HepG2 (cell line): ENCODE measurements around the gene RXFP1. TPM values are rescaled to one million over a fixed set of nuclear protein-coding genes. Genes with fewer than 3 reads are reported as not detected.

Experiments used
- AHR ChIP-seq: IDR thresholded peaks from 2 replicates; pipeline ENCODE4 v1.6.1; 2018; ENCODE audit warnings: missing genetic modification reagents, missing compliant biosample characterization
- CREB1 ChIP-seq, 2 experiments: fragments of 450-650 bp in 1 of 2; IDR thresholded peaks; 2 replicates each; pipeline ENCODE4 v1.6.1; 2016 to 2017; ENCODE audit warnings: control low read depth in 1 of 2, mild to moderate bottlenecking in 1 of 2, missing compliant biosample characterization in 1 of 2, missing genetic modification characterization in 1 of 2
- MYNN ChIP-seq: sonication (generic); formaldehyde crosslinking; IDR thresholded peaks from 2 replicates; pipeline ENCODE4 v1.4.0; 2020; ENCODE audit warnings: mild to moderate bottlenecking, low read depth, missing genetic modification reagents
- SNAI1 ChIP-seq: sonication (generic); formaldehyde crosslinking; IDR thresholded peaks from 2 replicates; pipeline ENCODE4 v1.5.0; 2020; ENCODE audit warnings: mild to moderate bottlenecking, missing genetic modification reagents, borderline replicate concordance
- ZNF605 ChIP-seq: sonication (generic); formaldehyde crosslinking; IDR thresholded peaks from 2 replicates; pipeline ENCODE4 v1.8.0; 2022; ENCODE audit warnings: mild to moderate bottlenecking, missing genetic modification reagents
- polyA plus RNA-seq, 8 experiments: library from polyadenylated mRNA; depleted of rRNA in 3 of 8; stranded (reverse) in 7 of 8; unstranded in 1 of 8; fragments of >200 nt; fragmentation: Illumina TruSeq in 4 of 8; extraction: Trizol in 4 of 8; gene quantifications; 2 replicates each; pipeline versions ENCODE4 v1.2.1 to v1.2.3, GENCODE V29; 2011 to 2016; ENCODE audit warnings: low read depth in 4 of 8, missing spikeins in 1 of 8, mixed read lengths in 1 of 8; ENCODE audit not compliant: insufficient read depth in 1 of 8
- total RNA-seq, 5 experiments: library from RNA; depleted of rRNA; stranded (reverse); fragments of >200 nt; fragmentation: Illumina TruSeq; extraction: Trizol; gene quantifications; 2 replicates each; pipeline ENCODE4 v1.2.3, GENCODE V29; 2016; ENCODE audit warnings: low read depth in 1 of 5
- TF ChIP-seq, protein P1 (sequence below): sonication (generic); formaldehyde crosslinking; IDR thresholded peaks from 2 replicates; pipeline ENCODE4 v1.5.0; 2020; ENCODE audit warnings: mild to moderate bottlenecking, missing genetic modification reagents, borderline replicate concordance
- TF ChIP-seq, protein P2 (sequence below): sonication (generic); formaldehyde crosslinking; IDR thresholded peaks from 2 replicates; pipeline ENCODE4 v1.5.0; 2020; ENCODE audit warnings: missing genetic modification reagents, mild to moderate bottlenecking, borderline replicate concordance
- TF ChIP-seq, protein P3 (sequence below), 2 experiments: sonication (generic) in 1 of 2; formaldehyde crosslinking in 1 of 2; IDR thresholded peaks; 2 replicates each; pipeline versions ENCODE4 v1.6.1 to v1.9.0; 2014 to 2022; ENCODE audit warnings: antibody characterized with exemption in 1 of 2, borderline replicate concordance in 1 of 2, inconsistent platforms in 1 of 2, low read depth in 1 of 2, missing genetic modification reagents in 1 of 2
- TF ChIP-seq, protein P4 (sequence below): sonication (generic); formaldehyde crosslinking; IDR thresholded peaks from 2 replicates; pipeline ENCODE4 v1.4.0; 2020; ENCODE audit warnings: missing genetic modification reagents

Gene RXFP1
- total and polyA plus RNA-seq, 2 of the 13 experiments (the other 11 are each of a cell fraction or from before 2014, with no cell fraction given): not detected

DNA sequence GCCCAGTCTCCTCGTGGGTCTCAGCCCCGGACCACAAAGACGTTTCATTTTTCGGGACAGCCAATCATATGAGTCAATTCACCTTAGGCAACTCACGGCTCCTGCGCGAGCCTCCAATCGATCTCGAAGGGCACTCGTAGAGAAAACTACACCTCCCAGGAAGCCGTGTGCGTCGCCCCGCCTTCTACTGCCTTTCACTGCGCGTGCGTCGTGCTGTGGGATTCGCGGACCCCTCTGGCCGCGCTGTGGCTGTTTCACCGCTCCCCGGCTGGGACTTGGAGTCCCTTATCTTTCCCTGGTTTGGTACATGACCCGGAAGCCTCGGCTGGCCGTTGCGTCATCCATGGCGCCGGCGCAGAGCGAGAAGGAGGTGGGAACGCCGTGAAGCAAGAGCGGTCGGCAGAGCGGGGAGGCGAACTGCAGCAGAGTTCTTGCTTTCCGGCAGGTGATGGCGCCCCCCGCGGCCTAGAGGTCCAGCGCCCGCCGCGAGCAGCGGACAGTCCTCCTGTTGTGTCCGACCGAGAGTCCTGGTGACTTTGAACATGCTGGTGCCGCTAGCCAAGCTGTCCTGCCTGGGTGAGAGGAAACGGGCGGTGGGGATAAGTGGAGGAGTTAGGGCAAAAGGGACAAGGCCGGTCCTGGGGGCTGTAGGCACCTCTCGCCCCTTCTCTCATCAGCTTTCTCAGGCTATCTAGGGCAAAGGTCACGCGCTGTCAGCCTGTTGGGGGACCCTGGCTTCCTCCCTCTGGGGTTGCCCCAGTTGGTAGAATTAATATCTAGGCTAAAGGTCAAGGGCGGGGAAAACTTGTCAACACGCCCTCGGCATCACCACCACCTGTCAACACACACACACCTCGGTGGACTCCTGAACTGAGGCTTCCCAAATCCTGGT, 150.5 kb downstream of the RXFP1 start, which contains the start of gene ETFDH (continued):
- TF ChIP-seq, protein P1, sequence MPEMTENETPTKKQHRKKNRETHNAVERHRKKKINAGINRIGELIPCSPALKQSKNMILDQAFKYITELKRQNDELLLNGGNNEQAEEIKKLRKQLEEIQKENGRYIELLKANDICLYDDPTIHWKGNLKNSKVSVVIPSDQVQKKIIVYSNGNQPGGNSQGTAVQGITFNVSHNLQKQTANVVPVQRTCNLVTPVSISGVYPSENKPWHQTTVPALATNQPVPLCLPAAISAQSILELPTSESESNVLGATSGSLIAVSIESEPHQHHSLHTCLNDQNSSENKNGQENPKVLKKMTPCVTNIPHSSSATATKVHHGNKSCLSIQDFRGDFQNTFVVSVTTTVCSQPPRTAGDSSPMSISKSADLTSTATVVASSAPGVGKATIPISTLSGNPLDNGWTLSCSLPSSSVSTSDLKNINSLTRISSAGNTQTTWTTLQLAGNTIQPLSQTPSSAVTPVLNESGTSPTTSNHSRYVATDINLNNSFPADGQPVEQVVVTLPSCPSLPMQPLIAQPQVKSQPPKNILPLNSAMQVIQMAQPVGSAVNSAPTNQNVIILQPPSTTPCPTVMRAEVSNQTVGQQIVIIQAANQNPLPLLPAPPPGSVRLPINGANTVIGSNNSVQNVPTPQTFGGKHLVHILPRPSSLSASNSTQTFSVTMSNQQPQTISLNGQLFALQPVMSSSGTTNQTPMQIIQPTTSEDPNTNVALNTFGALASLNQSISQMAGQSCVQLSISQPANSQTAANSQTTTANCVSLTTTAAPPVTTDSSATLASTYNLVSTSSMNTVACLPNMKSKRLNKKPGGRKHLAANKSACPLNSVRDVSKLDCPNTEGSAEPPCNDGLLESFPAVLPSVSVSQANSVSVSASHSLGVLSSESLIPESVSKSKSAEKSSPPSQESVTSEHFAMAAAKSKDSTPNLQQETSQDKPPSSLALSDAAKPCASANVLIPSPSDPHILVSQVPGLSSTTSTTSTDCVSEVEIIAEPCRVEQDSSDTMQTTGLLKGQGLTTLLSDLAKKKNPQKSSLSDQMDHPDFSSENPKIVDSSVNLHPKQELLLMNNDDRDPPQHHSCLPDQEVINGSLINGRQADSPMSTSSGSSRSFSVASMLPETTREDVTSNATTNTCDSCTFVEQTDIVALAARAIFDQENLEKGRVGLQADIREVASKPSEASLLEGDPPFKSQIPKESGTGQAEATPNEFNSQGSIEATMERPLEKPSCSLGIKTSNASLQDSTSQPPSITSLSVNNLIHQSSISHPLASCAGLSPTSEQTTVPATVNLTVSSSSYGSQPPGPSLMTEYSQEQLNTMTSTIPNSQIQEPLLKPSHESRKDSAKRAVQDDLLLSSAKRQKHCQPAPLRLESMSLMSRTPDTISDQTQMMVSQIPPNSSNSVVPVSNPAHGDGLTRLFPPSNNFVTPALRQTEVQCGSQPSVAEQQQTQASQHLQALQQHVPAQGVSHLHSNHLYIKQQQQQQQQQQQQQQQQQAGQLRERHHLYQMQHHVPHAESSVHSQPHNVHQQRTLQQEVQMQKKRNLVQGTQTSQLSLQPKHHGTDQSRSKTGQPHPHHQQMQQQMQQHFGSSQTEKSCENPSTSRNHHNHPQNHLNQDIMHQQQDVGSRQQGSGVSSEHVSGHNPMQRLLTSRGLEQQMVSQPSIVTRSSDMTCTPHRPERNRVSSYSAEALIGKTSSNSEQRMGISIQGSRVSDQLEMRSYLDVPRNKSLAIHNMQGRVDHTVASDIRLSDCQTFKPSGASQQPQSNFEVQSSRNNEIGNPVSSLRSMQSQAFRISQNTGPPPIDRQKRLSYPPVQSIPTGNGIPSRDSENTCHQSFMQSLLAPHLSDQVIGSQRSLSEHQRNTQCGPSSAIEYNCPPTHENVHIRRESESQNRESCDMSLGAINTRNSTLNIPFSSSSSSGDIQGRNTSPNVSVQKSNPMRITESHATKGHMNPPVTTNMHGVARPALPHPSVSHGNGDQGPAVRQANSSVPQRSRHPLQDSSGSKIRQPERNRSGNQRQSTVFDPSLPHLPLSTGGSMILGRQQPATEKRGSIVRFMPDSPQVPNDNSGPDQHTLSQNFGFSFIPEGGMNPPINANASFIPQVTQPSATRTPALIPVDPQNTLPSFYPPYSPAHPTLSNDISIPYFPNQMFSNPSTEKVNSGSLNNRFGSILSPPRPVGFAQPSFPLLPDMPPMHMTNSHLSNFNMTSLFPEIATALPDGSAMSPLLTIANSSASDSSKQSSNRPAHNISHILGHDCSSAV: 0 out of 2 replicates have a peak, but pooled peaks have one; percentile 58
- TF ChIP-seq CREB1 (IDR thresholded peaks at IDR 0.05) (peak; percentile 86), CREB1 (CRISPR knock-in tag; IDR thresholded peaks at IDR 0.05) (peak; percentile 98), AHR (CRISPR knock-in tag) (peak; percentile 93; the same call in 1 of the 2 replicates), MYNN (CRISPR knock-in tag) (no peak; the same call in 1 of the 2 replicates), SNAI1 (CRISPR knock-in tag) (peak; percentile 68; the same call in 1 of the 2 replicates), ZNF605 (CRISPR knock-in tag) (peak; percentile 61)
- TF ChIP-seq, protein P2, sequence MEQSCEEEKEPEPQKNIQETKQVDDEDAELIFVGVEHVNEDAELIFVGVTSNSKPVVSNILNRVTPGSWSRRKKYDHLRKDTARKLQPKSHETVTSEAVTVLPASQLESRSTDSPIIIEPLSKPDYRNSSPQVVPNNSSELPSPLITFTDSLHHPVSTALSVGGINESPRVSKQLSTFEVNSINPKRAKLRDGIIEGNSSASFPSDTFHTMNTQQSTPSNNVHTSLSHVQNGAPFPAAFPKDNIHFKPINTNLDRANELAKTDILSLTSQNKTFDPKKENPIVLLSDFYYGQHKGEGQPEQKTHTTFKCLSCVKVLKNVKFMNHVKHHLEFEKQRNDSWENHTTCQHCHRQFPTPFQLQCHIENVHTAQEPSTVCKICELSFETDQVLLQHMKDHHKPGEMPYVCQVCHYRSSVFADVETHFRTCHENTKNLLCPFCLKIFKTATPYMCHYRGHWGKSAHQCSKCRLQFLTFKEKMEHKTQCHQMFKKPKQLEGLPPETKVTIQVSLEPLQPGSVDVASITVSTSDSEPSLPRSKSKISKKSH (CRISPR knock-in tag): no peak; the same call in 1 of the 2 replicates
- TF ChIP-seq, protein P3, sequence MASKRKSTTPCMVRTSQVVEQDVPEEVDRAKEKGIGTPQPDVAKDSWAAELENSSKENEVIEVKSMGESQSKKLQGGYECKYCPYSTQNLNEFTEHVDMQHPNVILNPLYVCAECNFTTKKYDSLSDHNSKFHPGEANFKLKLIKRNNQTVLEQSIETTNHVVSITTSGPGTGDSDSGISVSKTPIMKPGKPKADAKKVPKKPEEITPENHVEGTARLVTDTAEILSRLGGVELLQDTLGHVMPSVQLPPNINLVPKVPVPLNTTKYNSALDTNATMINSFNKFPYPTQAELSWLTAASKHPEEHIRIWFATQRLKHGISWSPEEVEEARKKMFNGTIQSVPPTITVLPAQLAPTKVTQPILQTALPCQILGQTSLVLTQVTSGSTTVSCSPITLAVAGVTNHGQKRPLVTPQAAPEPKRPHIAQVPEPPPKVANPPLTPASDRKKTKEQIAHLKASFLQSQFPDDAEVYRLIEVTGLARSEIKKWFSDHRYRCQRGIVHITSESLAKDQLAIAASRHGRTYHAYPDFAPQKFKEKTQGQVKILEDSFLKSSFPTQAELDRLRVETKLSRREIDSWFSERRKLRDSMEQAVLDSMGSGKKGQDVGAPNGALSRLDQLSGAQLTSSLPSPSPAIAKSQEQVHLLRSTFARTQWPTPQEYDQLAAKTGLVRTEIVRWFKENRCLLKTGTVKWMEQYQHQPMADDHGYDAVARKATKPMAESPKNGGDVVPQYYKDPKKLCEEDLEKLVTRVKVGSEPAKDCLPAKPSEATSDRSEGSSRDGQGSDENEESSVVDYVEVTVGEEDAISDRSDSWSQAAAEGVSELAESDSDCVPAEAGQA (IDR thresholded peaks at IDR 0.05; ENCODE audit: low read depth): peak; percentile 75; the same call in 1 of the 2 replicates
- TF ChIP-seq, protein P3 (CRISPR knock-in tag; IDR thresholded peaks at IDR 0.05; ENCODE audit: borderline replicate concordance): no peak
- TF ChIP-seq, protein P4, sequence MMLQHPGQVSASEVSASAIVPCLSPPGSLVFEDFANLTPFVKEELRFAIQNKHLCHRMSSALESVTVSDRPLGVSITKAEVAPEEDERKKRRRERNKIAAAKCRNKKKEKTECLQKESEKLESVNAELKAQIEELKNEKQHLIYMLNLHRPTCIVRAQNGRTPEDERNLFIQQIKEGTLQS (CRISPR knock-in tag): peak; percentile 98
